Measurements from ENCODE around the gene IBTK.
A peak's percentile ranks its signal among the peaks of the same experiment; 100 is the strongest.

Gene IBTK

DNA sequence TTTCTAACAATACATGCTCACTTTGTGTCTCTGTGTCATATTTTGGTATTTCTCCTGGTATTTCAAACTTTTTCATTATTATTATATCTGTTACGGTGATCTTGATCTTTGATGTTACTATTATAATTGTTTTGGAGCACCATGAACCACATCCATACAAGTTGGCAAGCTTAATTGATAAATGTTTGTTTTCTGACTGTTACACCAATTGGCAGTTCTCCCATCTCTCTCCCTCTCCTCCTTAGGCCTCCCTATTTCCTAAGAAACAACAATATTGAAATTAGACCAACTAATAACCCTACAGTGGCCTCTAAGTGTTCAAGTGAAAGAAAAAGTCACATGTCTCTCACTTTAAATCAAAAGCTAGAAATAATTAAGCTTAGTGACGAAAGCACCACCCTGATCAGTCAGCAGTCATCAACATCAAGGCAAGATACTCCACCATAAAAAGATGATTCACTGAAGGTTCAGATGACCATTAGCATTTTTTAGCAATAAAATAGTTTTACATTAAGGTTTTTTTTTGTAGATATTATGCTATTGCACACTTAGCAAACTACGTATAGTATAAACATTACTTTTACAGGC is 61.5 kb downstream of the IBTK start:
- no peak for DNase-seq (ENCODE audit: low read depth)
- H3K4me3 ChIP-seq (ENCODE audit: control insufficient read depth, low read depth, low read length): no peak overlapping the region
- no peak for TF ChIP-seq CTCF (IDR thresholded peaks at IDR 0.05; ENCODE audit: control insufficient read depth, insufficient read depth, low read depth, low read length, missing control alignments)

- TF ChIP-seq CTCF (IDR thresholded peaks at IDR 0.05; ENCODE audit: control insufficient read depth, insufficient read depth, low read depth, low read length, missing control alignments): no peak
- no peak for DNase-seq (ENCODE audit: low read depth)
- no peak overlapping the region for H3K4me3 ChIP-seq (ENCODE audit: control insufficient read depth, low read depth, low read length)
These were observed 63.8 kb downstream of the IBTK start for GRCh38 chr6:82183642-82184282.

DNA sequence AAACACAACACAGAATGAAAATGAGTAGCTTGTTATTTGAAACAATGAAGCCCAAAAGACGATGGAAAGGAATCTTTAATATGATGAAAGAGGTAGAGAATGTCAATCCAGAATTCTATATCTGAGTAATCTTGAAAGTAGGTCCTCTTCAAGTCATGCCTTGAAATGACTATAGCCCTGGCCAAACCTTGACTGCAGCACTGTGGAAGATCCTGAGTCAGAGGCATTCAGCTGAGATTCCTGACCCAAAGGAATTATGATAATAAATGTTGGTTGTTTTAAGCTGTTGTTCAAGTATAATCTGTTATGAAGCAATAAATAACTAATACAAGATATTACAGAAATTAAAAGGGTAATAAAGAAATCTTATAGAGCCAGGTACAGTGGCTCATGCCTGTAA is 64.8 kb downstream of the IBTK start:
- DNase-seq (ENCODE audit: low read depth): peak; percentile 17
- H3K4me3 ChIP-seq (ENCODE audit: control insufficient read depth, low read depth, low read length): no peak overlapping the region
- no peak for TF ChIP-seq CTCF (IDR thresholded peaks at IDR 0.05; ENCODE audit: control insufficient read depth, insufficient read depth, low read depth, low read length, missing control alignments)

DNA sequence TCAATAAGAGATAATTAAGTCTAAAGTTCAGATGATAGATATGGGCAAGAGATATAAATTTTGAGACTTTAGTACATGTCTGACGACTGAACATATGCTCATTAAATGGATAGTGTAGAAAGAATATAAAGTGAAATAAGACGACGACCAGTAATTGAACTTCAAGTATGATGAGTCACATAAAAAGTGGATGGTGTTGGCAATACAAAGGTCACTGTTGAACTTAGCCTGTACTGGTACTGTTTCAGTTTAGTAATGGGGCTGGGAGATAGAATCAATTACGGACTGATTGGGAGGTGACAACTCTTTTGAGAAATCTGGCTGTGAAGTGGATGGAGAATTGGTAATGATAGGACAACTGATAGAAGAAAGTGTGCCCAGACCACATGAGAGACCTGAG is 68.1 kb downstream of the IBTK start:
- H3K4me3 ChIP-seq (ENCODE audit: control insufficient read depth, low read depth, low read length): no peak overlapping the region
- no peak for TF ChIP-seq CTCF (IDR thresholded peaks at IDR 0.05; ENCODE audit: control insufficient read depth, insufficient read depth, low read depth, low read length, missing control alignments)
- DNase-seq (ENCODE audit: low read depth): no peak

- no peak for DNase-seq (ENCODE audit: low read depth)
- H3K4me3 ChIP-seq (ENCODE audit: control insufficient read depth, low read depth, low read length): no peak overlapping the region
- TF ChIP-seq CTCF (IDR thresholded peaks at IDR 0.05; ENCODE audit: control insufficient read depth, insufficient read depth, low read depth, low read length, missing control alignments): no peak
These were observed 68.8 kb downstream of the IBTK start for GRCh38 chr6:82178759-82179112.

DNA sequence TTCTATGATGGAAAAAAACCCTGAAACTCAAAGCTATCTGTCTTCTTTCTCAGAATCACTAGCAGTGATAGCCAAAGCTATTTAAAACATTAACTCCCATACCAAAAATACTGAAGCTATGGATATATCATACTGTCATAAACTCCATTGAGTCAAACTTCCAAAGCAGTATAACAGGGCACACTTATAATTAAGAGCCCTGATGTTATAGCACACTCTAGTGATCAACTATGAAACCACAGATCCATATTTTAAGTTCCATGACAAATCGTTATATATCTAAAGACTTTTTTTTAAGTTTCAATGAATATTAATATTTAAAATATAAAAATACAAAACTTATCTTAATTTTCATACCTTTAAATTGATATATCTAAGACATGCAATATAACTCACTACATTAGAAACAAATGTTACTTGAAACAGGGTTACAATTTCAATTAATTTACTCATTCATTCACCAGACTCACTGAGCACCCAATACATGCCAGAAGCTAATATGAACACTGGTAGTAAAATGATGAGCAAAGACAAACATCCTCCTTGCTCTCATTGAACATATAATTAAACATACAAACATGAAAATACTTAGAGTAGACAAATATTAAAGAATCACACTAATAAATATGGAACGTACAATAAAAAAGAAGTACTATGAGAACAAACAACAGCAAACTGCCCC is 69.3 kb downstream of the IBTK start:
- DNase-seq (ENCODE audit: low read depth): peak; percentile 28

More for the DNA sequence above, 69.3 kb downstream of the IBTK start:
- no peak overlapping the region for H3K4me3 ChIP-seq (ENCODE audit: control insufficient read depth, low read depth, low read length)
- TF ChIP-seq CTCF (IDR thresholded peaks at IDR 0.05; ENCODE audit: control insufficient read depth, insufficient read depth, low read depth, low read length, missing control alignments): peak; percentile 55

Data from AG09309 (cell line).